HG03060 (cell line): Measurements from ENCODE around the gene MUC5B.
"Not testable (repeated sequence)": the region's sequence is repeated elsewhere in the genome, so short reads cannot be mapped to it uniquely, and the experiment has no call there.

Experiments
- ATAC-seq: cut with Tn5 transposase; IDR thresholded peaks from one replicate; pipeline ENCODE4 v1.9.1; 2021; ENCODE audit warnings: low read depth, moderate number of reproducible peaks; ENCODE audit not compliant: unreplicated experiment

MUC5B gene

DNA sequence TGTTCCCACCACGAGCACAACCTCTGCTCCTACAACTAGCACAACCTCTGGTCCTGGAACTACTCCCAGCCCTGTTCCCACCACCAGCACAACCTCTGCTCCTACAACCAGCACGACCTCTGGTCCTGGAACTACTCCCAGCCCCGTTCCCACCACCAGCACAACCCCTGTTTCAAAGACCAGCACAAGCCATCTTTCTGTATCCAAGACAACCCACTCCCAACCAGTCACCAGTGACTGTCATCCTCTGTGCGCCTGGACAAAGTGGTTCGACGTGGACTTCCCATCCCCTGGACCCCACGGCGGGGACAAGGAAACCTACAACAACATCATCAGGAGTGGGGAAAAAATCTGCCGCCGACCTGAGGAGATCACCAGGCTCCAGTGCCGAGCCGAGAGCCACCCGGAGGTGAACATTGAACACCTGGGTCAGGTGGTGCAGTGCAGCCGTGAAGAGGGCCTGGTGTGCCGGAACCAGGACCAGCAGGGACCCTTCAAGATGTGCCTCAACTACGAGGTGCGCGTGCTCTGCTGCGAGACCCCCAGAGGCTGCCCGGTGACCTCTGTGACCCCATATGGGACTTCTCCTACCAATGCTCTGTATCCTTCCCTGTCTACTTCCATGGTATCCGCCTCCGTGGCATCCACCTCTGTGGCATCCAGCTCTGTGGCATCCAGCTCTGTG, 30.9 kb upstream of the MUC5B start:
- not testable (repeated sequence) for ATAC-seq

DNA sequence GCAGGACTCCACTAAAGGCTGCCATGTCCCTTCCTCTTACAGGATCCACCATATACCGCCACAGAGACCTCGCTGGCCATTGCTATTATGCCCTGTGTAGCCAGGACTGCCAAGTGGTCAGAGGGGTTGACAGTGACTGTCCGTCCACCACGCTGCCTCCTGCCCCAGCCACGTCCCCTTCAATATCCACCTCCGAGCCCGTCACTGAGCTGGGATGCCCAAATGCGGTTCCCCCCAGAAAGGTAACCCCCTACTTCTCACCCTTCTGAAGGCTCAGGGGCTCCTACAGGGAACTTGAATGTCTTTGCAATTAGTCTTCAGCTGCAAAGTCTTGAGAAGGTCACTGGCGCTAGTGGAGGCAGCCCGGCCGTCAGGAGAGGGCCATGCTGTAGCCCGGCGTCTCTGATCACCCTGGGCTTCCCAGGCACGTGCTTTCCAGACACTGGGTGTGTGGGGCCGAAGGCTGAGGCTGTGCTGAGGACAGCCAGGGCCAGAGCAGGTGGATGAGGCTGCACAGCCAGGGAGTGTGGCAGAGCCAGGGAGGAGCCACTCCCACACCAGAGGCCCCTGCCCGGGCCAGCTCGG, 30.0 kb upstream of the MUC5B start:
- ATAC-seq, result no peak

DNA sequence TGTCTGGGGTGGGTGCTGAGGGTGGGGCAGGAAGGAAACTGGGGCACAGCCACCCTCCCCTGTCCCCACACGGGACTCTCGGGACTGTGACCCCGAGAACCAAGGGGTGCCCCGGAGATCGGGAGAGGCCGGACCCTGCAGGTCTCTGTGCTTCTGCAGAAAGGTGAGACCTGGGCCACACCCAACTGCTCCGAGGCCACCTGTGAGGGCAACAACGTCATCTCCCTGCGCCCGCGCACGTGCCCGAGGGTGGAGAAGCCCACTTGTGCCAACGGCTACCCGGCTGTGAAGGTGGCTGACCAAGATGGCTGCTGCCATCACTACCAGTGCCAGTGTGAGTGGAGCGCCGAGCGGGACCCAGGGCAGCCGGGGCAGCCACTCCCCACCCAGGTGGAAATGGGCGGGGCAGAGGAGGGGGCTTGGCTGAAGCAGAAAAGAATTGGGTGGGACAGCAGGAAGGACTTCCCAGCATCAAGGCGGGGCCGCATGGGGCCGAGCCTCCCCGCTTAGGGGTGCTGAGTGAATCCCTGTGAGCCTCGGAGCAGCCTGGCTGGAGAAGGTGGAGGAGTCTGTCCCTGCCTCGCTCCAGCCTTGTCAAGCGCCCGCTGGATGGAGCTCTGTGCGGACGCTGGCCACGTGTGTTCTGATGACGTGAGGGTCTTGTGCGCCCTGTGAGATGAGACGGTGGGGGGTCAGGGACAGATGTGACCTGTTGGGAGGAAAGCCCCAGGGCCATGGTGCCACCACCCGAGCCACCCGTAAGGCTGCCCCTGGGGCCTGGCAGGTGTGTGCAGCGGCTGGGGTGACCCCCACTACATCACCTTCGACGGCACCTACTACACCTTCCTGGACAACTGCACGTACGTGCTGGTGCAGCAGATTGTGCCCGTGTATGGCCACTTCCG, 29.3 kb upstream of the MUC5B start:
- no peak for ATAC-seq

DNA sequence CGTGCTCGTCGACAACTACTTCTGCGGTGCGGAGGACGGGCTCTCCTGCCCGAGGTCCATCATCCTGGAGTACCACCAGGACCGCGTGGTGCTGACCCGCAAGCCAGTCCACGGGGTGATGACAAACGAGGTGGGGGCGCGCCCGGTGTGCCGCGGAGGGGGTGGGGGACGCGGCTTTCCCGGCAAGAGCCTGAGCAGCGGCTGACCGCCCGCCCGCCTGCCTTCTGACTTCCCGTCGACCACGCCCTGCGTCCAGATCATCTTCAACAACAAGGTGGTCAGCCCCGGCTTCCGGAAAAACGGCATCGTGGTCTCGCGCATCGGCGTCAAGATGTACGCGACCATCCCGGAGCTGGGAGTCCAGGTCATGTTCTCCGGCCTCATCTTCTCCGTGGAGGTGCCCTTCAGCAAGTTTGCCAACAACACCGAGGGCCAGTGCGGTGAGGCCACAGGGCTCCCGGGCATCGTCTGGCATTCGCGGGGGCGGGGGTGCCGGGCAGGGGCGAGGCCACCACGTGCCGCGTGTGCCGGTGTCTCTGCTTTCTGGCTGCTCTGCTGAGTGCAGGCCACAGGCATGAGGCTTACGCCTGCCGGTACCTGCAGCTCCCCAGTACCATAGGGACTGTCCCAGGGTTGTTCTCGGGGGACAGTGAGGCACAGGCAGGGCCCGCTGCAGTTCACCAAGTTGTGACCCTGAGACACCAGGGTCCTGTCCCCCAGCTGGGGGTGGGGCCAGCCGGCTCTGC, 28.5 kb upstream of the MUC5B start:
- no peak for ATAC-seq

DNA sequence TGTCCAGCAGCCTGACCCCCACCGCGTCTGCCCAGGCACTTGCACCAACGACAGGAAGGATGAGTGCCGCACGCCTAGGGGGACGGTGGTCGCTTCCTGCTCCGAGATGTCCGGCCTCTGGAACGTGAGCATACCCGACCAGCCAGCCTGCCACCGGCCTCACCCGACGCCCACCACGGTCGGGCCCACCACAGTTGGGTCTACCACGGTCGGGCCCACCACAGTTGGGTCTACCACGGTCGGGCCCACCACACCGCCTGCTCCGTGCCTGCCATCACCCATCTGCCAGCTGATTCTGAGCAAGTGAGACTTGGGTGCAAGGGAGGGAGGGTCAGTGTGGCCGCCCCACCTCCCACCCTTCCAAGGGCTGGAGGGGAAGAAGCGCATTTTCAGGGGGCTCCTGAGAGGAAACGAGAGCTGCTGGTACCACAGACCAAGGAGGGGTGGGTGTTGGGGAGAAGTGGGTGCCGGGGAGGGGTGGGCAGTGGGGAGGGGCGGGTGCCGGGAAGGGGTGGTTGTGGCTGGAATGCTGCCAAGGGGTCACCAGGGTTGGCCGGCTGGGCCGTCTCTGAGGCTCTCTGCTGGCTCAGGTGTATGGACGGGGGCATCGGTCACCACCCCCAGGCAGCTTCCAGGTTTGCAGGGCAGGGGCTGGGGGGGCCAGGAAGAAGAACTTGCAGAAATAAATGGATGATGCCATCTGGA, 27.7 kb upstream of the MUC5B start:
- ATAC-seq, result no peak

DNA sequence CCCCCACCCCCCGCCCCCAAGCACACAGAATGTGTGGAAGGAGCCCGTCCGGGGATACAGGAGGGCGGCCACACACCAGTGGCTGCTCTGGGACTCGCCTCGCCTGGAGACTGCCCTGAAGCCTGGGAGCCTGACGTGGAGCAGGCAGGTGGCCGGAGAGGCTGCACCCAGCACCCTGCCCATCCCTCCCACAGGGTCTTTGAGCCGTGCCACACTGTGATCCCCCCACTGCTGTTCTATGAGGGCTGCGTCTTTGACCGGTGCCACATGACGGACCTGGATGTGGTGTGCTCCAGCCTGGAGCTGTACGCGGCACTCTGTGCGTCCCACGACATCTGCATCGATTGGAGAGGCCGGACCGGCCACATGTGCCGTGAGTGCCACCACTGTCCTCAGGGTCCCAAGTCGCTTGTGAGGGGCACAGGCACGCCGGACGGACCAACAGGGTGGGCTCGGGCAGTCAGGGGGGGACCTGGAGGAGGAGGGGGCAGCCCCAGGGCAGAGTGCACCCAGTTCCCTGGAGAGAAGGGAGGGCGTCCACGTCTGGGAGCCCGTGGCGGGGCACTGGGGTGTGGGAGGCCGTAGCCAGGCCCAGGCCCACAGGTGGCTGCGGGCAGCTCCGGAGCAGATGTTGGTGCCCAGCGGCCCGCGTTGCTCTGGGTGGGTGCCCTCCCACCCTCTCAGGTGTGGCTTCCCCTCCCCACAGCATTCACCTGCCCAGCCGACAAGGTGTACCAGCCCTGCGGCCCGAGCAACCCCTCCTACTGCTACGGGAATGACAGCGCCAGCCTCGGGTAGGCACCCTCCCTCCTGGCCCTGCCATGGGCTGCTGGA, 27.0 kb upstream of the MUC5B start:
- ATAC-seq, result no peak

DNA sequence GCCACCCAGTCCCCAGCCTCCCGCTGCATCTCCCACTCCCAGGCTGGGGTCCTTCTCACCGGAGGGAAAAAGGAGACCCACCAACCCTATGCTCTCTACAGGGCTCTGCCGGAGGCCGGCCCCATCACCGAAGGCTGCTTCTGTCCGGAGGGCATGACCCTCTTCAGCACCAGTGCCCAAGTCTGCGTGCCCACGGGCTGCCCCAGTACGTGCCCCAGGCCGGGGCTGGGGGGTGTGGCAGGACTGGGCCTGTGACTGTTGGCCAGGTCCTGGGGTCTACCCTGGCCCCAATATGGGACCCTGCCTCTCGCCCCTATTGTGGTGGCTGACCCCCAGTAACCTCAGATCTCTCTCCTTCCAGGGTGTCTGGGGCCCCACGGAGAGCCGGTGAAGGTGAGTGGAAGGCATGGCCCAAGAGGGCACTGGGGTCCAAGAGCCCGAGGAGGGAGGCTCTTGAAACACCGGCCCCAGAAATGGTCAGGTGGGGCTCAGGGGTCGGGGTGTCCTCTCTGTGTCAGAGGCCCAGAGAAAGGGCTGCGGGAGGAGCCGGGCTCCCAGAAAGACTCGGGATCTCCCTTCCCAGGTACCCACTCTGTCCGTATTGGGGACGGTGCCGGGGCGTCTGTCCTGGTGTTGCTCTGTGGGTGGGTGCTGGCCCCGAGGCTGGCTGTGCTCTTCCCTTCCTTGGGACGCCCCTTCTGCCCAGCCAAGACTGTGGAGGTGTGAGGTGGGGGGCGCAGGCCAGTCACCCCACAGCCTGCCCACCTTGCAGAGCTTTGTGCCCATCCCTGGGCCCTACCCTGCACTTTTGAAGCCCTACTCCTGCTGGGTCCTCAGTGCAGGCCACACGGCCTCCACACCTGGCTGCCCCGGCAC, 26.1 kb upstream of the MUC5B start:
- no peak for ATAC-seq

DNA sequence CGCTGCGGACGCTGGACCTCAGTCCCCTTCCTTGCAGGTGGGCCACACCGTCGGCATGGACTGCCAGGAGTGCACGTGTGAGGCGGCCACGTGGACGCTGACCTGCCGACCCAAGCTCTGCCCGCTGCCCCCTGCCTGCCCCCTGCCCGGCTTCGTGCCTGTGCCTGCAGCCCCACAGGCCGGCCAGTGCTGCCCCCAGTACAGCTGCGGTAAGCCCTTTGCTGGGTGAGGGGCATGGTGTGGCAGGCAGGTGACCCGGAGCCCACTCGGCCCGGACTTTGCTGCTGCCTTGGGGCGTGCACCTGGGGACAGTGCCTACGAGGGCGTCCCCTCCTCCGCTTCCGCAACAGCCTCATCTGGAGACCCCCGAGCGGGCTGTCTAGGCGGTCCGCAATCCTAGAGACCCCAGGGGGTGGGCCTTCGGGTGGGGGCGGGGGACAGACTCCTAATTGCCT, 25.4 kb upstream of the MUC5B start:
- no peak for ATAC-seq

DNA sequence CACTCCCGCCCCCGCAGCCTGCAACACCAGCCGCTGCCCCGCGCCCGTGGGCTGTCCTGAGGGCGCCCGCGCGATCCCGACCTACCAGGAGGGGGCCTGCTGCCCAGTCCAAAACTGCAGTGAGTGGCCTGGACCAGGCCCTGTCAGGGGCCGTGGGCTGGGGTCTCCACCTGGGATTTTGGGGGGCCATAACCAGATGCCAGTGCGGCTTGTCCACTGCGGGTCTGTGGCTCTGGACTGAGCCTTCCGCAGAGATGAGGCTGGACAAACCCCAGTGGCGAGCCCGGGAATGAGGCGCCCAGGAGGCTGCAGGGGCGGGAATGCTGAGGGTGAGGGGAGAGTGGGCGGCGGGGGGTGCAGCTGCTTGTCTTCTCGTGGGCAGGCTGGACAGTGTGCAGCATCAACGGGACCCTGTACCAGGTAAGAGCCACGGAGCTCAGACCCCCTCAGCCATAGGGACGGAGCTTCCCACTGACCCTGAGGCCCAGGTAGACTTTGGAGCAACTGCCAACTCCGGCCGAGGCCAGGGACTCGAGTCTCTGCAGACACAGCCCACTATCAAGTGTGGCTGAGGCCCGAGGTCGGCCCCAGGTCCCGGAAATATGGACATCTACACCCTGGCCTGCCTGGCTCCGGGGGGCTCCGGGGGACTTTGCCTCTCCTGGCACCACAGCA, 24.8 kb upstream of the MUC5B start:
- no peak for ATAC-seq

DNA sequence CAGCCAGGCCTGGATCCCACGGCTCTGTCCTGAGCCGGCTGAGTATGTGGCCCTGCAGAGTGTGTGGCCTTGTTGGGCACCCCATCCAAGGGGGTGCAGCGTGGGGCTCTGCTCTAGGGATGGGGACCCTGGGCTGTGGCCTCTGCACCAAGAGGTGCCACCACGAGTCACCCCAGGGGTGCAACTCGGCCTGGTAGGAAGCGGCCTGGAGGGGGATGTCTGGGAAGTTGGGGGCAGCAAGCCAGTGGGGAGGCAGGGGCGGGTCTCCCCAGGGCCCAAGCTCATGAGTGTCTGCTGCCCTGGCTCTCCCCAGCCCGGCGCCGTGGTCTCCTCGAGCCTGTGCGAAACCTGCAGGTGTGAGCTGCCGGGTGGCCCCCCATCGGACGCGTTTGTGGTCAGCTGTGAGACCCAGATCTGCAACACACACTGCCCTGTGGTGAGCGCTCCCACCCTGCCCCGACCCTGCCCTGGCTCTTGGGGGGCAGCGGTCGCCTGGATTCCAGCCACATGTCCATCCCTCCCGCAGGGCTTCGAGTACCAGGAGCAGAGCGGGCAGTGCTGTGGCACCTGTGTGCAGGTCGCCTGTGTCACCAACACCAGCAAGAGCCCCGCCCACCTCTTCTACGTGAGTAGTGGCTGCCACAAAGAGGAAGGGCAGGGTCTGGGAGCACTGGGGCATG, 24.2 kb upstream of the MUC5B start:
- ATAC-seq, result no peak

DNA sequence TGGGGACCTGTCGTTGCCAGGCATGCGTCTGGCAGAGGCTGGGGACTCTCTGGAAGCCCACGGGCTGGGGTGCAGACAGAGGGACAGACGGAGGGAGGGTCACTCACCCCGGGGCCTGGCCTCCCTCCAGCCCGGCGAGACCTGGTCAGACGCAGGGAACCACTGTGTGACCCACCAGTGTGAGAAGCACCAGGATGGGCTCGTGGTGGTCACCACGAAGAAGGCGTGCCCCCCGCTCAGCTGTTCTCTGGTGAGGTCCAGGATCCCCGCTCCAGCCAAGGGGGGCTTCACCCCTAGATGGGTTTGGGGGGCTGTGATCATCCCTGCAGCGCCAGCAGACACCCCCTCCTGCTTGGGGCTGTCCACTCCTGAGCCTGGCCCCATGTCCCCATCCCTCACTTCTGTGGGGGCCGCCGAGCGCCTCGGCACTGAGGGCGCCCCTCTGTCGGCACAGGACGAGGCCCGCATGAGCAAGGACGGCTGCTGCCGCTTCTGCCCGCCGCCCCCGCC, 23.6 kb upstream of the MUC5B start:
- ATAC-seq, result no peak

DNA sequence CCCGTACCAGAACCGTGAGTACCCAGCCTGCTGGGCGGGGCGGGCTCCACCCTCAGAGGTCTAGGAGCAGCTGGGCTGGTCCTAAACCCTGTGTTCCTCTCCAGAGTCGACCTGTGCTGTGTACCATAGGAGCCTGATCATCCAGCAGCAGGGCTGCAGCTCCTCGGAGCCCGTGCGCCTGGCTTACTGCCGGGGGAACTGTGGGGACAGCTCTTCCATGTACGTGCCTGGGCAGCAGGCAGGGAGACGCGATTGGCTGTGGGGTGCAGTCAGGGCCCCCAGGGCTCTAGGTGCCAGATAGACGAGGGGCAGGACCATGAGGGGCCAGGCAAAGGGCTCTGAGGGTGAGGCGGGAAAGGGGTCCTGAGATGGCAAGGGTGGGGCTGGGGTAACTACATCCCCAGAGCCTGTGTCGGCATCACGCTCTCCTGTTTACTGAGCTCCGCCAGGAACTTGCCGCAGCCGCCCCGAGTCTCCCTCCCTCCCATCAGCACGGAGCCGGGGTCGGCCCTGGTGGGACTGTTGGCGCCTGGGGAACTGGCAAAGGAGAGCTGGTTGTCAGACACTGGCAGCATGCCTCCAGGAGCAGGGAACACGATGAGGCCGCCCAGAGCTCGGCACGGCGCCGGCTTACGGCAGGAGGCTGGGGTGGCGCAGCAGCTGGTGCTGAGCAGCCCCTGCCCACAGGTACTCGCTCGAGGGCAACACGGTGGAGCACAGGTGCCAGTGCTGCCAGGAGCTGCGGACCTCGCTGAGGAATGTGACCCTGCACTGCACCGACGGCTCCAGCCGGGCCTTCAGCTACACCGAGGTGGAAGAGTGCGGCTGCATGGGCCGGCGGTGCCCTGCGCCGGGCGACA, 22.9 kb upstream of the MUC5B start:
- ATAC-seq, result no peak

DNA sequence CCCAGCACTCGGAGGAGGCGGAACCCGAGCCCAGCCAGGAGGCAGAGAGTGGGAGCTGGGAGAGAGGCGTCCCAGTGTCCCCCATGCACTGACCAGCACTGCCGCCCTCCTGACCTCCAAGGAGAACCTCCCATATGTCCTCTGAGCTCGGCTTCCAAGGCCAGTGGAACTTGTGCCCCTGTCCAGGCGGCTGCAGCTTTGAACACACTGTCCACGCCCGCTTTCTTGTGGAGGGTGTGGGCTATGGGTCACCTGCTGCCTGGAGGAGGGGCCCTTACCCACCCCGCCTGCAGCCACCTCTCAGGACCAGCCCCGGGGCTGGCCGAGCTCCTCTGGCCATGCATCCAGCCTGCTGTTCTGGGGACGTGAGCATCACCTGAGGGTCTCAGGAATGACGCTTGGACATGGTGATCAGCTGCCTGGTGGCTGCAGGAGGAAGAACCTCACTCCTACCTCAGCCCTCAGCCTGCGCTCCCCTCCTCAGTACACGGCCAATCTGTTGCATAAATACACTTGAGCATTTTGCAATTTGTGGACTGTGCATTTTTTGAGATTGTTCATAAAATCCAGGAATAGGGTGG, 22.2 kb upstream of the MUC5B start:
- no peak for ATAC-seq

DNA sequence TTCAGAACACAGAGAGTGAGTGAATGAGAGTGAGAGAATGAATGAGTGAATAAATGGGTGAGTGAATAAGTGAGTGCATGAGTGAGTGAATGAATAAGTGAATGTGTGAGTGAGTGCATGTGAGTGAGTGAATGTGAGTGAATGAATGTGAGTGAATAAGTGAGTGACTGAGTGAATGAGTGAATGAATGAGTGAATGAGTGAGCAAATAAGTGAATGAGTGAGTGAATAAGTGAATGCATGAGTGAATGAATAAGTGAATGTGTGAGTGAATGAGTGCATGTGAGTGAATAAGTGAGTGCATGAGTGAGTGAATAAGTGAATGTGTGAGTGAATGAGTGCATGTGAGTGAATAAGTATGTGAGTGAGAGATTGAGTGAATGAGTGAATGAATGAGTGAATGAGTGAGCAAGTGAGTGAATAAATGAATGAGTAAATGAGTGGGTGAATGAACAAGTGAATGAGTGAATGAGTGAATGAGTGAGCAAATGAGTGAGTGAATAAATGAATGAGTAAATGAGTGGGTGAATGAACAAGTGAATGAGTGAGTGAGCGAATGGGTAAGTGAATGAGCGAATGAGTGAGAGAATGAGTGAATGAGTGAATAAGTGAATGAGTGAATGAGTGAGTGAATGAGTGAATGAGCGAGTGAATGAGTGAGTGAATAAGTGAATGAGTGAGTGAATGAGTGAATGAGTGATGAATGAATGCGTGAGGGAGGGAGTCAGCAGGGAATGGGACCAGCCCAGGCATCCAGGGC, 21.3 kb upstream of the MUC5B start:
- ATAC-seq, result no peak

DNA sequence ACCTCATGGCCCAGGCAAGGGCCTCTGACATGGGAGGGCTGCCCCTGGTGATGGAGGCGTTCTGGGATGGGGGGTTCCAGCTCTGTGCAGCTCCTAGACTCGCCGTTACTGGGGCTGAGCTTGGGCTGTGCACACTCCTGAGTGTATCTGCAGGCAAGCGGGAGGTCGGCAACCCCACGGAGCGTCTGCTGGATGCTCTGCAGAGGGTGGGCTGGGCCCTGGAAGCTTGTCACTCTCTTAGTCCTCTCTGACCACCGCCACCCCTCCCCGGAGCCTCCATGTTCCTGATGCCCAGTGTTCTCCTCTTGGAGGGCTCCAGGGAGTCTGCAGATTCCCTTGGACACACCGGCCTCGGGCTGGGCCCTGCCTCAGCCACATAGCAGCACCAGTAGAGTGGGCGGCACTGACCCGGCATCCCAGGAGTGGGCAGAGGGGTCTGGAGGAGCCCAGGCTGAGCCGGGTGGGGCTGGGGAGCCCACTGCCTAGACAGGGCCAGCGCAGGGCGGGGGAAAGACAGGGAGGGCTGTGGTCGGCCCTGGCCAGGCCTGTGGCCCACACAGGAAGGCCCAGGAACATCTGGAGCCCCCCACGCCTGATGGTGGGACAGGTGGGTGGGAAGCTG, 20.6 kb upstream of the MUC5B start:
- ATAC-seq, result no peak
